ENCODE data around the gene NMRK1.

Gene NMRK1

GRCh38 chr9:75086541-75087288 lies 1.2 kb downstream of the NMRK1 start:
- H3K36me3 ChIP-seq (ENCODE audit: control insufficient read depth in 1 of 2, insufficient read depth in 2 of 2, low read length in 2 of 2), result peaks cover 0 to 10% of the 10 kb centered on the region in 2 donors
- H3K9me3 ChIP-seq (ENCODE audit: control insufficient read depth in 1 of 2, low read length in 2 of 2), result no peaks in the 10 kb centered on the region
- no peaks in the 10 kb centered on the region for H3K27me3 ChIP-seq (ENCODE audit: control insufficient read depth in 1 of 2, insufficient read depth in 2 of 2, low read length in 2 of 2)
- H3K9ac ChIP-seq (ENCODE audit: low read depth in 1 of 2, low read length in 2 of 2), result peak overlapping the region; percentile 95 to 98
- peak overlapping the region; percentile 83 to 93 for H3K4me3 ChIP-seq (ENCODE audit: low read depth in 1 of 2, low read length in 2 of 2)
- peak overlapping the region; percentile 76 for H3K27ac ChIP-seq (ENCODE audit: low read depth, low read length)
- H3K4me1 ChIP-seq (ENCODE audit: control insufficient read depth in 1 of 2, insufficient read depth in 2 of 2, low read length in 2 of 2), result peaks cover 42 to 50% of the 10 kb centered on the region in 2 donors

GRCh38 chr9:75085640-75086039 lies 2.3 kb downstream of the NMRK1 start:
- peaks cover 40 to 42% of the 10 kb centered on the region in 2 donors for H3K4me1 ChIP-seq (ENCODE audit: control insufficient read depth in 1 of 2, insufficient read depth in 2 of 2, low read length in 2 of 2)

GRCh38 chr9:75084081-75084672 lies 3.8 kb downstream of the NMRK1 start:
- no peaks in the 10 kb centered on the region for H3K9me3 ChIP-seq (ENCODE audit: control insufficient read depth in 1 of 2, low read length in 2 of 2)
- no peaks in the 10 kb centered on the region for H3K27me3 ChIP-seq (ENCODE audit: control insufficient read depth in 1 of 2, insufficient read depth in 2 of 2, low read length in 2 of 2)
- H3K9ac ChIP-seq (ENCODE audit: low read depth in 1 of 2, low read length in 2 of 2), result no peak overlapping the region
- H3K36me3 ChIP-seq (ENCODE audit: control insufficient read depth in 1 of 2, insufficient read depth in 2 of 2, low read length in 2 of 2), result peaks cover 0 to 23% of the 10 kb centered on the region in 2 donors
- H3K4me3 ChIP-seq (ENCODE audit: low read depth in 1 of 2, low read length in 2 of 2), result no peak overlapping the region
- peaks cover 31 to 33% of the 10 kb centered on the region in 2 donors for H3K4me1 ChIP-seq (ENCODE audit: control insufficient read depth in 1 of 2, insufficient read depth in 2 of 2, low read length in 2 of 2)
- no peak overlapping the region for H3K27ac ChIP-seq (ENCODE audit: low read depth, low read length)

More at GRCh38 chr9:75085640-75086039, 2.3 kb downstream of the NMRK1 start:
- no peak overlapping the region for H3K27ac ChIP-seq (ENCODE audit: low read depth, low read length)
- H3K9ac ChIP-seq (ENCODE audit: low read depth in 1 of 2, low read length in 2 of 2), result no peak overlapping the region
- H3K4me3 ChIP-seq (ENCODE audit: low read depth in 1 of 2, low read length in 2 of 2), result peak overlapping the region in 1 of 2 donors; percentile 93
- no peaks in the 10 kb centered on the region for H3K27me3 ChIP-seq (ENCODE audit: control insufficient read depth in 1 of 2, insufficient read depth in 2 of 2, low read length in 2 of 2)
- H3K9me3 ChIP-seq (ENCODE audit: control insufficient read depth in 1 of 2, low read length in 2 of 2), result no peaks in the 10 kb centered on the region
- peaks cover 0 to 20% of the 10 kb centered on the region in 2 donors for H3K36me3 ChIP-seq (ENCODE audit: control insufficient read depth in 1 of 2, insufficient read depth in 2 of 2, low read length in 2 of 2)

- Histone ChIP-seq H3K27ac (ENCODE audit: low read depth, low read length) (no peak overlapping the region), H3K4me3 (ENCODE audit: low read depth in 1 of 2, low read length in 2 of 2) (no peak overlapping the region), H3K9ac (ENCODE audit: low read depth in 1 of 2, low read length in 2 of 2) (no peak overlapping the region), H3K27me3 (ENCODE audit: control insufficient read depth in 1 of 2, insufficient read depth in 2 of 2, low read length in 2 of 2) (no peaks in the 10 kb centered on the region), H3K36me3 (ENCODE audit: control insufficient read depth in 1 of 2, insufficient read depth in 2 of 2, low read length in 2 of 2) (peaks cover 0 to 23% of the 10 kb centered on the region in 2 donors), H3K4me1 (ENCODE audit: control insufficient read depth in 1 of 2, insufficient read depth in 2 of 2, low read length in 2 of 2) (peaks cover 31 to 33% of the 10 kb centered on the region in 2 donors), H3K9me3 (ENCODE audit: control insufficient read depth in 1 of 2, low read length in 2 of 2) (no peaks in the 10 kb centered on the region)
Measured at GRCh38 chr9:75083188-75083970, 4.6 kb downstream of the NMRK1 start.

GRCh38 chr9:75081632-75082031 lies 6.3 kb downstream of the NMRK1 start:
- Histone ChIP-seq H3K27me3 (ENCODE audit: control insufficient read depth in 1 of 2, insufficient read depth in 2 of 2, low read length in 2 of 2) (no peaks in the 10 kb centered on the region), H3K9me3 (ENCODE audit: control insufficient read depth in 1 of 2, low read length in 2 of 2) (no peaks in the 10 kb centered on the region), H3K27ac (ENCODE audit: low read depth, low read length) (no peak overlapping the region), H3K4me3 (ENCODE audit: low read depth in 1 of 2, low read length in 2 of 2) (no peak overlapping the region), H3K36me3 (ENCODE audit: control insufficient read depth in 1 of 2, insufficient read depth in 2 of 2, low read length in 2 of 2) (peaks cover 0 to 27% of the 10 kb centered on the region in 2 donors), H3K4me1 (ENCODE audit: control insufficient read depth in 1 of 2, insufficient read depth in 2 of 2, low read length in 2 of 2) (peaks cover 28 to 31% of the 10 kb centered on the region in 2 donors), H3K9ac (ENCODE audit: low read depth in 1 of 2, low read length in 2 of 2) (no peak overlapping the region)

DNA sequence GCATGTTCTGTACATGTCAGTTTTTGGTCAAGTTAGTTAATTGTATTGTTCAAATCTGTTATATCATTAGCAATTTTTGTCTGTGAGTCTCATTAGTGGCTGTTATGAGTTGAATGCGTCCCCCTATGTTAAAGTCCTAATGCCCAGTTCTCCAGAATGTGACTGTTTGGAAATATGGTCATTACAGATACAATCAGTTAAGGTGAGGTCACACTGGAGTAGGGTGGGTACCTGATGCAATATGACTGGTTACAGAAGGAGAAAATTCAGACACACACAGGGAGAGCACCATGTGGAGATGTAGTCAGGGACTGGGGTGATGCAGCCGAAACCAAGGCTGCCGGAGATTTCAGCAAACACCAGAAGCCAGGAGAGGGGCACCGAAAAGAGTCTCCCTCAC lies 15.1 kb downstream of the NMRK1 start:
- Histone ChIP-seq H3K4me1 (ENCODE audit: control insufficient read depth in 1 of 2, insufficient read depth in 2 of 2, low read length in 2 of 2) (peaks cover 0 to 4% of the 10 kb centered on the region in 2 donors), H3K9me3 (ENCODE audit: control insufficient read depth in 1 of 2, low read length in 2 of 2) (no peaks in the 10 kb centered on the region), H3K27ac (ENCODE audit: low read depth, low read length) (no peak overlapping the region), H3K27me3 (ENCODE audit: control insufficient read depth in 1 of 2, insufficient read depth in 2 of 2, low read length in 2 of 2) (no peaks in the 10 kb centered on the region), H3K4me3 (ENCODE audit: low read depth in 1 of 2, low read length in 2 of 2) (no peak overlapping the region), H3K36me3 (ENCODE audit: control insufficient read depth in 1 of 2, insufficient read depth in 2 of 2, low read length in 2 of 2) (peaks cover 8 to 10% of the 10 kb centered on the region in 2 donors), H3K9ac (ENCODE audit: low read depth in 1 of 2, low read length in 2 of 2) (no peak overlapping the region)

DNA sequence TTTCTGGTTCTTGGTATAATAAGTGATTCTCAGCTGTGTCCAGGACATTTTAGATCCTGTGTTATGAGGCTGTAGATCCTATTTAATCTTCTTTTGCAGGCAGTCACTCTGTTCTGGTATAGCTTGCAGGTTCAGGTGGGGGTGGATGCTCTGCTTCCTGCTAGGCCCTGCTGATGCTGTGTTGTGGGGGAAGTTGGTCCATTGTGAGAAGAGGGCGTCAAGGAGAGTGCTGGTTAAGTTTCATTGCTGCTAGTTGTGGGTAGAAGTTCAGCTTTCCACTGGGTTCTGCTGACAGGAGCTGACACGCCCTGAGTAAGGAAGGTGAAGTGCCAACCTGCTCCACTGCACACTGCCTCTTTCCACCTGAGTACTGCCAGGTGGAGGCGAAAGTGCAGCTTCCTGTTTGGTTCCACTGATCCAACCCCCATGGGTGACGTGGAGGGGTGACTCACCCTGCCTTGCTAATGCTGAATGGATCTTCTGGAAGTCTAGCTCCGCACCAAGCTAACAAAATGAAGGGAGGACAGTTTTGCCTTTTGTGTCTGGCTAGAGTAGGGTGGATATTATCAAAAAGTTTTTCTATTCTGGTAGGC lies 16.3 kb downstream of the NMRK1 start:
- no peaks in the 10 kb centered on the region for H3K27me3 ChIP-seq (ENCODE audit: control insufficient read depth in 1 of 2, insufficient read depth in 2 of 2, low read length in 2 of 2)
- H3K9ac ChIP-seq (ENCODE audit: low read depth in 1 of 2, low read length in 2 of 2), result peak overlapping the region in 1 of 2 donors; percentile 26
- peaks cover 10 to 17% of the 10 kb centered on the region in 2 donors for H3K36me3 ChIP-seq (ENCODE audit: control insufficient read depth in 1 of 2, insufficient read depth in 2 of 2, low read length in 2 of 2)
- peak overlapping the region; percentile 13 to 44 for H3K4me3 ChIP-seq (ENCODE audit: low read depth in 1 of 2, low read length in 2 of 2)
- H3K9me3 ChIP-seq (ENCODE audit: control insufficient read depth in 1 of 2, low read length in 2 of 2), result no peaks in the 10 kb centered on the region
- H3K4me1 ChIP-seq (ENCODE audit: control insufficient read depth in 1 of 2, insufficient read depth in 2 of 2, low read length in 2 of 2), result peaks cover 0 to 4% of the 10 kb centered on the region in 2 donors
- H3K27ac ChIP-seq (ENCODE audit: low read depth, low read length), result peak overlapping the region; percentile 62

GRCh38 chr9:75069171-75069570 lies 18.8 kb downstream of the NMRK1 start:
- no peak overlapping the region for H3K9ac ChIP-seq (ENCODE audit: low read depth in 1 of 2, low read length in 2 of 2)
- H3K4me3 ChIP-seq (ENCODE audit: low read depth in 1 of 2, low read length in 2 of 2), result no peak overlapping the region
- peaks cover 0 to 4% of the 10 kb centered on the region in 2 donors for H3K4me1 ChIP-seq (ENCODE audit: control insufficient read depth in 1 of 2, insufficient read depth in 2 of 2, low read length in 2 of 2)
- peaks cover 10 to 17% of the 10 kb centered on the region in 2 donors for H3K36me3 ChIP-seq (ENCODE audit: control insufficient read depth in 1 of 2, insufficient read depth in 2 of 2, low read length in 2 of 2)
- no peaks in the 10 kb centered on the region for H3K9me3 ChIP-seq (ENCODE audit: control insufficient read depth in 1 of 2, low read length in 2 of 2)
- H3K27ac ChIP-seq (ENCODE audit: low read depth, low read length), result no peak overlapping the region
- H3K27me3 ChIP-seq (ENCODE audit: control insufficient read depth in 1 of 2, insufficient read depth in 2 of 2, low read length in 2 of 2), result no peaks in the 10 kb centered on the region

GRCh38 chr9:75067894-75068293 lies 20.1 kb downstream of the NMRK1 start:
- no peak overlapping the region for H3K9ac ChIP-seq (ENCODE audit: low read depth in 1 of 2, low read length in 2 of 2)
- H3K27ac ChIP-seq (ENCODE audit: low read depth, low read length), result no peak overlapping the region
- peaks cover 10 to 17% of the 10 kb centered on the region in 2 donors for H3K36me3 ChIP-seq (ENCODE audit: control insufficient read depth in 1 of 2, insufficient read depth in 2 of 2, low read length in 2 of 2)
- H3K9me3 ChIP-seq (ENCODE audit: control insufficient read depth in 1 of 2, low read length in 2 of 2), result no peaks in the 10 kb centered on the region
- H3K4me1 ChIP-seq (ENCODE audit: control insufficient read depth in 1 of 2, insufficient read depth in 2 of 2, low read length in 2 of 2), result peaks cover 0 to 4% of the 10 kb centered on the region in 2 donors
- H3K27me3 ChIP-seq (ENCODE audit: control insufficient read depth in 1 of 2, insufficient read depth in 2 of 2, low read length in 2 of 2), result no peaks in the 10 kb centered on the region
- no peak overlapping the region for H3K4me3 ChIP-seq (ENCODE audit: low read depth in 1 of 2, low read length in 2 of 2)

Data from duodenal mucosa (tissue), 2 donors.